Kidney (tissue), 14 donors: Measurements from ENCODE around the gene PODXL2. TPM values are rescaled to one million over a fixed set of nuclear protein-coding genes. Genes with fewer than 3 reads are reported as not detected.

Experiments used
- DNase-seq, 5 donors: peaks; one replicate each; pipeline ENCODE4 v3.0.0-alpha.2; 2013 to 2020
- FAIRE-seq: peaks from 2 replicates; lab custom pipeline; 2012; peaks lifted over from hg19 to GRCh38; lab: Jason Lieb, UNC
- H3K27ac ChIP-seq, 2 donors: one replicate each; pipeline ENCODE4 v1.7.0; 2013; ENCODE audit warnings: low read depth in 2 of 2, low read length in 2 of 2, inconsistent platforms in 1 of 2
- H3K27me3 ChIP-seq: one replicate; pipeline ENCODE4 v1.7.1; 2013; ENCODE audit warnings: low read length, inconsistent platforms; ENCODE audit not compliant: control insufficient read depth, insufficient read depth
- H3K36me3 ChIP-seq, 3 donors: one replicate each; pipeline versions ENCODE4 v1.7.0 to v1.7.1; 2013; ENCODE audit warnings: low read length in 3 of 3, control low read depth in 1 of 3, inconsistent platforms in 1 of 3; ENCODE audit not compliant: insufficient read depth in 3 of 3, control insufficient read depth in 2 of 3
- H3K4me1 ChIP-seq, 3 donors: one replicate each; pipeline versions ENCODE4 v1.7.0 to v1.7.1; 2013; ENCODE audit warnings: low read length in 3 of 3, inconsistent platforms in 1 of 3, low read depth in 1 of 3; ENCODE audit not compliant: control insufficient read depth in 2 of 3, insufficient read depth in 2 of 3
- H3K4me3 ChIP-seq, 3 donors: one replicate each; pipeline versions ENCODE4 v1.7.0 to v1.8.1; 2013; ENCODE audit warnings: low read length in 3 of 3, control low read depth in 1 of 3, inconsistent platforms in 1 of 3
- H3K9ac ChIP-seq, 3 donors: one replicate each; pipeline versions ENCODE4 v1.7.0 to v1.7.1; 2013; ENCODE audit warnings: low read length in 3 of 3, control low read depth in 1 of 3, inconsistent platforms in 1 of 3
- H3K9me3 ChIP-seq, 3 donors: one replicate each; pipeline versions ENCODE4 v1.7.0 to v1.7.1; 2013; ENCODE audit warnings: low read length in 3 of 3, control low read depth in 1 of 3, inconsistent platforms in 1 of 3; ENCODE audit not compliant: control insufficient read depth in 2 of 3, insufficient read depth in 1 of 3
- CTCF ChIP-seq: IDR thresholded peaks from 3 replicates; pipeline ENCODE4 v1.5.1; 2012; ENCODE audit warnings: mild to moderate bottlenecking, moderate library complexity, borderline replicate concordance; ENCODE audit not compliant: insufficient read depth; ENCODE audit errors: extremely low read depth
- intact Hi-C: fragments of 100-400 bp; cut with DNase I; formaldehyde crosslinking; loops from one replicate; pipeline ENCODE4 v1.11.1; 2022
- polyA plus RNA-seq: library from polyadenylated mRNA; stranded (reverse); fragments of 350-450 nt; fragmentation: Illumina TruSeq; extraction: RNeasy Lipid Tissue Mini Kit (QIAGEN cat#74804); gene quantifications from one replicate; pipeline ENCODE4 v1.2.3, GENCODE V29; 2014; ENCODE audit warnings: low read depth, low replicate concordance; ENCODE audit not compliant: insufficient read depth
- total RNA-seq: library from RNA; stranded (reverse); fragmentation: NEBNext Ultra II Directional; extraction: Animal tissue kit (Norgen Biotek cat#: 25700); gene quantifications from one replicate; pipeline ENCODE4 v1.2.1, GENCODE V29; 2021
- donor health status: control.
- donor health status: control.
- donor health status: control.
- donor health status: control.
- donor health status: control.
- donor health status: DM: yes; HTN: yes; CAD: no.
- donor health status: Normal renal cell carcinoma (clear cell type).

The PODXL2 gene
- total and polyA plus RNA-seq, 2 donors from 2014 or later, result 7.4 to 10.5 TPM

- H3K4me1 ChIP-seq, result no peaks in the 10 kb centered on the region
- TF ChIP-seq CTCF, result no peak
- H3K36me3 ChIP-seq, result peaks cover 0 to 4% (median 0%) of the 10 kb centered on the region in 3 donors
- no peaks in the 10 kb centered on the region for H3K9me3 ChIP-seq
- peak in 4 of 5 donors; percentile 35 to 57 (median 47) for DNase-seq
- no peaks in the 10 kb centered on the region for H3K27me3 ChIP-seq
- intact Hi-C loops, result no loop called here
- H3K9ac ChIP-seq, result no peak overlapping the region
- H3K27ac ChIP-seq, result no peak overlapping the region
- FAIRE-seq, result no peak
- H3K4me3 ChIP-seq, result no peak overlapping the region
Measured at GRCh38 chr3:127691489-127691888, 62.5 kb downstream of the PODXL2 start.

GRCh38 chr3:127691974-127692373 lies 63.0 kb downstream of the PODXL2 start:
- Histone ChIP-seq H3K36me3 (peaks cover 0 to 4% (median 0%) of the 10 kb centered on the region in 3 donors), H3K27ac (no peak overlapping the region), H3K27me3 (no peaks in the 10 kb centered on the region), H3K9me3 (no peaks in the 10 kb centered on the region), H3K4me3 (no peak overlapping the region), H3K4me1 (peaks cover 0 to 5% (median 4%) of the 10 kb centered on the region in 3 donors), H3K9ac (no peak overlapping the region)
- DNase-seq (peak in 1 of 5 donors; percentile 51), FAIRE-seq (no peak)
- intact Hi-C loops, result no loop called here
- no peak for TF ChIP-seq CTCF

GRCh38 chr3:127692501-127693335 lies 63.7 kb downstream of the PODXL2 start:
- Histone ChIP-seq H3K9ac (no peak overlapping the region), H3K4me1 (peaks cover 0 to 11% (median 7%) of the 10 kb centered on the region in 3 donors), H3K4me3 (no peak overlapping the region), H3K36me3 (peaks cover 0 to 4% (median 0%) of the 10 kb centered on the region in 3 donors), H3K27ac (no peak overlapping the region), H3K9me3 (no peaks in the 10 kb centered on the region), H3K27me3 (no peaks in the 10 kb centered on the region)
- no peak for TF ChIP-seq CTCF
- intact Hi-C loops, result no loop called here
- FAIRE-seq, result no peak
- DNase-seq, result peak in 1 of 5 donors; percentile 54
